Cardiac fibroblast (primary cell): Measurements from ENCODE around the gene APEH.
A peak's percentile ranks its signal among the peaks of the same experiment; 100 is the strongest.

Experiments
- DNase-seq, 2 donors: peaks; one replicate each; pipeline versions ENCODE4 v3.0.0 to v3.0.0-alpha.2; 2010; ENCODE audit warnings: low read depth in 2 of 2
- H3K4me3 ChIP-seq, 2 donors: replicated peaks in 1 of 2; 1 replicate in 1 of 2; 2 replicates in 1 of 2; pipeline ENCODE4 v1.5.1; 2011; ENCODE audit warnings: low read depth in 2 of 2, low read length in 2 of 2, mild to moderate bottlenecking in 2 of 2, moderate library complexity in 1 of 2
- CTCF ChIP-seq: IDR thresholded peaks from one replicate; pipeline ENCODE4 v1.5.1; 2011; ENCODE audit warnings: low read depth, mild to moderate bottlenecking, low read length, inconsistent platforms

Gene APEH

GRCh38 chr3:49653621-49654020 is 20.5 kb upstream of the APEH start:
- no peak for DNase-seq
- H3K4me3 ChIP-seq, result no peak overlapping the region
- no peak for TF ChIP-seq CTCF

GRCh38 chr3:49654176-49654825 is 19.9 kb upstream of the APEH start:
- no peak for DNase-seq
- TF ChIP-seq CTCF, result no peak
- no peak overlapping the region for H3K4me3 ChIP-seq

DNA sequence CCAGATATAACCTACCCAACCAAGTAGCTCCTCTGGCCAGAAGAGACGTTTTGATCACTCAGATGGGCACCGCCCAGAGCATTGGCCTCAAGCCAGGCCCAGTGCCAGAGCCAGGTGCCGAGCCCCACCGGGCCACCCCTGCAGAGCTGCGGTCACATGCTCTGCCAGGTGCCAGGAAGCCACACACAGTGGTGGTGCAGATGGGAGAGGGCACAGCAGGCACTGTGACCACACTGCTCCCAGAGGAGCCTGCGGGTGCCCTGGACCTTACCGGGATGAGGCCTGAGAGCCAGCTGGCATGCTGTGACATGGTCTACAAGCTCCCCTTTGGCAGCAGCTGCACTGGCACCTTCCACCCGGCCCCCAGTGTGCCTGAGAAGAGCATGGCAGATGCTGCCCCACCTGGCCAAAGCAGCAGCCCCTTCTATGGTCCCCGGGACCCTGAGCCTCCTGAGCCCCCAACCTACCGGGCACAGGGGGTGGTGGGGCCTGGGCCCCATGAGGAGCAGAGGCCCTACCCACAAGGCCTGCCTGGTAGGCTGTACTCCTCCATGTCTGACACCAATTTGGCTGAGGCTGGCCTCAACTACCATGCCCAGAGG is 19.1 kb upstream of the APEH start:
- H3K4me3 ChIP-seq, result no peak overlapping the region
- DNase-seq, result no peak
- TF ChIP-seq CTCF, result no peak

GRCh38 chr3:49655731-49656285 is 18.3 kb upstream of the APEH start:
- no peak for TF ChIP-seq CTCF
- no peak overlapping the region for H3K4me3 ChIP-seq
- no peak for DNase-seq

DNA sequence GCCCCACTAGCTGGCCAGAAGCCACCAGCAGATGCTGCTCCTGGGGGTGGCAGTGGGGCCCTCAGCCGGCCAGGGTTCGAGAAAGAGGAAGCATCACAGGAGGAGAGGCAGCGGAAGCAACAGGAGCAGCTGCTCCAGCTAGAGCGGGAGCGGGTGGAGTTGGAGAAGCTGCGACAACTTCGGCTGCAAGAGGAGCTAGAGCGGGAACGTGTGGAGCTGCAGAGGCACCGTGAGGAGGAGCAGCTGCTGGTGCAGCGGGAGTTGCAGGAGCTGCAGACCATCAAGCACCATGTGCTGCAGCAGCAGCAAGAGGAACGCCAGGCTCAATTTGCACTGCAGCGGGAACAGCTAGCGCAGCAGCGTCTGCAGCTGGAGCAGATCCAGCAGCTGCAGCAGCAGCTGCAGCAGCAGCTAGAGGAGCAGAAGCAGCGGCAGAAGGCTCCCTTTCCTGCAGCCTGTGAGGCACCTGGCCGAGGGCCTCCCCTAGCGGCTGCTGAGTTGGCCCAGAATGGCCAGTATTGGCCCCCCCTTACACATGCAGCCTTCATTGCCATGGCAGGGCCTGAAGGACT is 17.5 kb upstream of the APEH start:
- no peak overlapping the region for H3K4me3 ChIP-seq
- peak in 1 of 2 donors; percentile 18 for DNase-seq
- peak; percentile 38 for TF ChIP-seq CTCF

GRCh38 chr3:49657208-49657915 is 16.8 kb upstream of the APEH start:
- TF ChIP-seq CTCF, result no peak
- DNase-seq, result no peak
- H3K4me3 ChIP-seq, result no peak overlapping the region
